ENCODE measurements around the gene KRT12.
"Not testable (repeated sequence)": the region's sequence is repeated elsewhere in the genome, so short reads cannot be mapped to it uniquely, and the experiment has no call there.

Gene KRT12

GRCh38 chr17:40883626-40884334 lies 16.8 kb upstream of the KRT12 start:
- DNase-seq: no peak

GRCh38 chr17:40883031-40883430 lies 16.0 kb upstream of the KRT12 start:
- no peak for DNase-seq

GRCh38 chr17:40879026-40879425 lies 12.0 kb upstream of the KRT12 start:
- no peak for DNase-seq

GRCh38 chr17:40878044-40878443 lies 11.0 kb upstream of the KRT12 start:
- no peak for DNase-seq

GRCh38 chr17:40873801-40874200 lies 6.8 kb upstream of the KRT12 start:
- no peak for DNase-seq

- DNase-seq: no peak
These were observed 6.2 kb upstream of the KRT12 start for GRCh38 chr17:40873255-40873654.

- no peak for DNase-seq
These were observed 5.4 kb upstream of the KRT12 start for GRCh38 chr17:40872416-40872815.

GRCh38 chr17:40871316-40871715 lies 4.3 kb upstream of the KRT12 start:
- no peak for DNase-seq

GRCh38 chr17:40870136-40870535 lies 3.1 kb upstream of the KRT12 start:
- no peak for DNase-seq

GRCh38 chr17:40864661-40865390 lies 2.2 kb downstream of the KRT12 start:
- no peak for DNase-seq

GRCh38 chr17:40862985-40863733 lies 3.9 kb downstream of the KRT12 start:
- DNase-seq: no peak

GRCh38 chr17:40859536-40859935 lies 7.5 kb downstream of the KRT12 start:
- no peak for DNase-seq

- DNase-seq: not testable (repeated sequence)
These were observed 8.4 kb downstream of the KRT12 start for GRCh38 chr17:40858667-40859066.

- DNase-seq: no peak
These were observed 9.5 kb downstream of the KRT12 start for GRCh38 chr17:40857535-40857934.

GRCh38 chr17:40854175-40854814 lies 12.7 kb downstream of the KRT12 start:
- no peak for DNase-seq

- no peak for DNase-seq
These were observed 14.7 kb downstream of the KRT12 start for GRCh38 chr17:40852364-40852763.

GRCh38 chr17:40850293-40850972 lies 16.6 kb downstream of the KRT12 start:
- DNase-seq: no peak

- peak; percentile 7 for DNase-seq
These were observed 17.3 kb downstream of the KRT12 start for GRCh38 chr17:40849723-40850122.

GRCh38 chr17:40848583-40849235 lies 18.3 kb downstream of the KRT12 start:
- DNase-seq: no peak

- no peak for DNase-seq
These were observed 20.4 kb downstream of the KRT12 start for GRCh38 chr17:40846515-40847144.

GRCh38 chr17:40844671-40845107 lies 22.3 kb downstream of the KRT12 start:
- no peak for DNase-seq

GRCh38 chr17:40843242-40843641 lies 23.8 kb downstream of the KRT12 start:
- no peak for DNase-seq

Measured in DMS79 (cell line).